B cell (primary cell): Measurements from ENCODE around the gene RING1. TPM values are rescaled to one million over a fixed set of nuclear protein-coding genes. Genes with fewer than 3 reads are reported as not detected.

Source experiments
- ATAC-seq: fragments of 200-7000 bp; cut with Tn5 transposase; one replicate; pipeline ENCODE4 v1.10.0; 2021; ENCODE audit warnings: low read depth, mild to moderate bottlenecking, moderate number of reproducible peaks, moderate library complexity
- CTCF ChIA-PET: fragments of 350-600 bp; sonication (Branson Sonifier 250); formaldehyde crosslinking; loops from one replicate; lab custom pipeline; 2021; ENCODE audit warnings: antibody characterized with exemption, inconsistent platforms; lab: Charles Lee
- POLR2A ChIA-PET: fragments of 350-600 bp; sonication (Branson Sonifier 250); formaldehyde crosslinking; loops from one replicate; lab custom pipeline; 2021; ENCODE audit warnings: antibody characterized with exemption; lab: Charles Lee
- DNase-seq: peaks from one replicate; pipeline ENCODE4 v3.0.0; 2013
- H2AFZ ChIP-seq: 2 replicates; pipeline ENCODE4 v1.6.1; 2012; ENCODE audit warnings: mild to moderate bottlenecking, low read depth, low read length; ENCODE audit not compliant: insufficient read depth, poor library complexity, severe bottlenecking
- H3K27ac ChIP-seq, 2 donors: 1 replicate in 1 of 2; 2 replicates in 1 of 2; pipeline ENCODE4 v1.5.1; 2012 to 2013; ENCODE audit warnings: low read length in 2 of 2, mild to moderate bottlenecking in 2 of 2, moderate library complexity in 1 of 2
- H3K27me3 ChIP-seq, 4 experiments: fragments of 200-600 bp in 1 of 4; sonication (generic) in 1 of 4; replicated peaks in 1 of 4; 1 replicate in 2 of 4; 2 replicates in 2 of 4; pipeline versions ENCODE4 v1.6.1 to v1.7.0; 2013 to 2016; ENCODE audit warnings: low read length in 3 of 4, mild to moderate bottlenecking in 2 of 4, mixed read lengths in 1 of 4, moderate library complexity in 1 of 4; ENCODE audit not compliant: insufficient read depth in 4 of 4, control insufficient read depth in 3 of 4; ENCODE audit errors: control extremely low read depth in 1 of 4
- H3K36me3 ChIP-seq, 2 experiments: replicated peaks in 1 of 2; 1 replicate in 1 of 2; 2 replicates in 1 of 2; pipeline versions ENCODE4 v1.6.1 to v1.7.1; 2013; ENCODE audit warnings: low read length in 1 of 2; ENCODE audit not compliant: insufficient read depth in 2 of 2, control insufficient read depth in 1 of 2; ENCODE audit errors: control extremely low read depth in 1 of 2, extremely low read depth in 1 of 2
- H3K4me1 ChIP-seq, 2 donors: fragments of 200-600 bp in 1 of 2; sonication (generic) in 1 of 2; 1 replicate in 1 of 2; 2 replicates in 1 of 2; pipeline versions ENCODE4 v1.5.1 to v1.6.1; 2013 to 2017; ENCODE audit warnings: low read length in 2 of 2; ENCODE audit not compliant: control insufficient read depth in 2 of 2, insufficient read depth in 2 of 2
- H3K4me2 ChIP-seq: replicated peaks from 2 replicates; pipeline ENCODE3; 2012; ENCODE audit warnings: mild to moderate bottlenecking, low read depth, low read length; ENCODE audit not compliant: poor library complexity, severe bottlenecking
- H3K4me3 ChIP-seq, 5 experiments: fragments of 200-600 bp in 1 of 5; sonication (generic) in 1 of 5; 1 replicate in 3 of 5; 2 replicates in 2 of 5; pipeline versions ENCODE4 v1.5.1 to v1.7.0; 2011 to 2016; ENCODE audit warnings: low read length in 4 of 5, mild to moderate bottlenecking in 4 of 5, low read depth in 2 of 5, control low read depth in 1 of 5, moderate library complexity in 1 of 5; ENCODE audit not compliant: insufficient read depth in 1 of 5; ENCODE audit errors: control extremely low read depth in 1 of 5, extremely low read depth in 1 of 5
- H3K79me2 ChIP-seq: fragments of 200-600 bp; sonication (generic); one replicate; pipeline ENCODE4 v1.6.0; 2016; ENCODE audit warnings: low read length; ENCODE audit not compliant: control insufficient read depth, insufficient read depth
- H3K9ac ChIP-seq: fragments of 200-600 bp; sonication (generic); 2 replicates; pipeline ENCODE4 v1.6.1; 2017; ENCODE audit warnings: mild to moderate bottlenecking, low read length, moderate library complexity
- H3K9me3 ChIP-seq, 3 donors: one replicate each; pipeline versions ENCODE4 v1.6.1 to v1.7.1; 2013; ENCODE audit warnings: low read length in 2 of 3; ENCODE audit not compliant: control insufficient read depth in 2 of 3, insufficient read depth in 1 of 3; ENCODE audit errors: control extremely low read depth in 1 of 3
- H4K20me1 ChIP-seq: 2 replicates; pipeline ENCODE4 v1.6.0; 2012; ENCODE audit warnings: mild to moderate bottlenecking, low read length; ENCODE audit not compliant: insufficient read depth, control insufficient read depth, poor library complexity, severe bottlenecking
- H3K27ac Mint-ChIP-seq: one replicate; pipeline ENCODE4 v1.8.0; 2021; ENCODE audit warnings: mixed read lengths
- H3K27me3 Mint-ChIP-seq: one replicate; pipeline ENCODE4 v1.8.0; 2021; ENCODE audit warnings: mixed read lengths
- H3K4me1 Mint-ChIP-seq: one replicate; pipeline ENCODE4 v1.8.0; 2021; ENCODE audit warnings: mixed read lengths
- H3K4me3 Mint-ChIP-seq: one replicate; pipeline ENCODE4 v1.8.0; 2021; ENCODE audit warnings: mixed read lengths
- H3K9me3 Mint-ChIP-seq: one replicate; pipeline ENCODE4 v1.8.0; 2022; ENCODE audit warnings: mixed read lengths; ENCODE audit not compliant: insufficient read depth
- CTCF ChIP-seq: fragments of 200-600 bp; IDR thresholded peaks from one replicate; pipeline ENCODE4 v1.8.0; 2022; ENCODE audit warnings: antibody characterized with exemption, mild to moderate bottlenecking
- EZH2 ChIP-seq: IDR thresholded peaks from 2 replicates; pipeline ENCODE4 v1.6.1; 2012; ENCODE audit warnings: borderline replicate concordance, low read depth, mild to moderate bottlenecking, moderate library complexity, low read length; ENCODE audit not compliant: insufficient read depth, poor library complexity, severe bottlenecking
- WGBS: methylation state at CpG from one replicate; pipeline ENCODE4 v1.1.5; 2013; ENCODE audit warnings: missing lambda C conversion rate; ENCODE audit not compliant: insufficient coverage; 5-methylcytosine and 5-hydroxymethylcytosine counted together
- intact Hi-C: fragments of 100-400 bp; cut with micrococcal nuclease; formaldehyde crosslinking; loops from one replicate; pipeline ENCODE4 v1.10.0; 2022
- polyA plus RNA-seq: library from polyadenylated mRNA; depleted of rRNA; stranded (reverse); fragments of >200 nt; gene quantifications from 2 replicates; pipeline ENCODE4 v1.2.3, GENCODE V29; 2012
- total RNA-seq, 2 donors: library from RNA; stranded (reverse); fragments of 120-200 nt in 1 of 2; gene quantifications; 1 replicate in 1 of 2; 2 replicates in 1 of 2; pipeline versions ENCODE4 v1.2.3 to v1.2.4, GENCODE V29; 2013 to 2022

The RING1 gene
- total and polyA plus RNA-seq, 2 donors (not counting 1 experiment from before 2014, with no cell fraction given): 37.1 to 44.2 TPM

DNA sequence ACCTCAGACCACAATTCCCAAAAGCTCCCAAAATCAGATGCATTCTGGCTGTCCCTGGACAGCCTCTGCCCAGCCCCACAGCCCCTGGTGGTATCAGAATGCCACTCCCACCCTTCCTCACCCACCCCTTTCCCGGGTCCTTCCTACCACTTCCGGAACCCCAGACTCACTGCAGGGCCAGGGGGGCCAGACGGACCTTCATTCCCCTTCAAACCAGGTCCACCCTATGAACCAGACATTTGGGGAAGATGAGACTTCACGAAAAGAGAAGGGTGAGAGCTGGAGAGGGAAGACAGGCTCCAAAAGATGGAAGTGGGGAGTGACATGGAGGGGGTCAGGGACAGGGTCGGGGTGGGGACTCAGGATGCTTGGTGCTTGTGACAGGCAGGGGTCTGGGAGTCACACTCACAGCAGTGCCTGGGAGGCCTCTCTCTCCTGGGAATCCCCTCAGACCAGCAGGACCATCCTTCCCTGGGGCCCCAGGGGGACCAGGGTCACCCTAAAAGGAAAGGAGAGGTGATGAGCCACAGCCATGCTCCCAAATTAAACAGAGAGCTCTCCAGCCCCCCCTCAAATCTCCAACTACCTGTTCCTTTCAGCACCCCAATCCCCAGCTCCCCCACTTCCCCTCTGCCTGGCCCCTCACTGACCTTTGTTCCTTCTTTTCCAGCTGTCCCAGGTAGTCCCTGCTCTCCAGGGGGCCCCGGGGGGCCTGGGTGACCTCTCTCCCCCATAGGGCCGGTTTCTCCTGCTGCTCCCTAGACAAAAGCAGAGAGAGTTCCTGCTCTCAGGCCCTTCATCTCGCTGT lies 36.2 kb upstream of the RING1 start:
- H3K79me2 ChIP-seq: no peaks in the 10 kb centered on the region
- ATAC-seq (no peak), DNase-seq (no peak)
- H3K9ac ChIP-seq: no peak overlapping the region
- Mint-ChIP-seq H3K27me3 (peaks cover 23% of the 10 kb centered on the region), H3K27ac (no peak overlapping the region), H3K9me3 (no peaks in the 10 kb centered on the region), H3K4me3 (no peak overlapping the region), H3K4me1 (peaks cover 9% of the 10 kb centered on the region)
- peaks cover 0 to 10% of the 10 kb centered on the region in 2 donors for H3K4me1 ChIP-seq
- no peaks in the 10 kb centered on the region for H3K36me3 ChIP-seq
- H4K20me1 ChIP-seq: no peaks in the 10 kb centered on the region
- TF ChIP-seq EZH2: no peak
- no peak for TF ChIP-seq CTCF
- H2AFZ ChIP-seq: no peak overlapping the region
- intact Hi-C loops: loop anchor here (1.0 kb wide), 1 partner anchor 172 kb away; no protein-coding TSS in a partner anchor
- POLR2A ChIA-PET: interaction anchor here (0.7 kb wide), 1 partner anchor 143 kb away, joined by 6 read pairs; no protein-coding TSS in a partner anchor
- no peaks in the 10 kb centered on the region for H3K9me3 ChIP-seq
- H3K4me3 ChIP-seq: no peak overlapping the region
- peaks cover 0 to 14% (median 6%) of the 10 kb centered on the region in 4 experiments for H3K27me3 ChIP-seq
- CTCF ChIA-PET: interaction anchor here (0.6 to 2.4 kb wide), 7 partner anchors 10 to 238 kb away, joined by 3 to 15 read pairs (median 3); no protein-coding TSS in a partner anchor
- H3K4me2 ChIP-seq: no peak overlapping the region
- WGBS: 67% methylated on average over 5 of the region's 8 CpGs
- no peak overlapping the region for H3K27ac ChIP-seq
